SK-N-MC (cell line): Measurements from ENCODE around the gene CNIH2.

Source experiments
- EZH2 ChIP-seq: fragments of 200-600 bp; sonication (generic); IDR thresholded peaks from one replicate; pipeline ENCODE4 v1.6.1; 2017; ENCODE audit warnings: antibody characterized with exemption
- POLR2AphosphoS5 ChIP-seq: IDR thresholded peaks from 2 replicates; pipeline ENCODE4 v1.6.1; 2012; ENCODE audit warnings: mild to moderate bottlenecking, low read depth, low read length, borderline replicate concordance

GRCh38 chr11:66331542-66332370 is 53.8 kb downstream of the CNIH2 start:
- TF ChIP-seq EZH2, result no peak
- TF ChIP-seq POLR2AphosphoS5, result no peak
